ENCODE results near the gene IFT52.
A peak's percentile ranks its signal among the peaks of the same experiment; 100 is the strongest.
"Not testable (repeated sequence)": the region's sequence is repeated elsewhere in the genome, so short reads cannot be mapped to it uniquely, and the experiment has no call there.

The IFT52 gene

GRCh38 chr20:43576108-43576507 lies 14.6 kb upstream of the IFT52 start:
- DNase-seq (ENCODE audit: low spot score), result no peak
- Histone ChIP-seq H3K4me3 (no peak overlapping the region), H3K27ac (no peak overlapping the region)
- TF ChIP-seq CTCF (IDR thresholded peaks at IDR 0.05), result no peak

- DNase-seq (ENCODE audit: low spot score), result no peak
- no peak overlapping the region for H3K4me3 ChIP-seq
- no peak overlapping the region for H3K27ac ChIP-seq
- no peak for TF ChIP-seq CTCF (IDR thresholded peaks at IDR 0.05)
Observed at GRCh38 chr20:43579861-43580793, 10.6 kb upstream of the IFT52 start.

- Histone ChIP-seq H3K4me3 (no peak overlapping the region), H3K27ac (peak overlapping the region; percentile 38 to 75)
- no peak for DNase-seq (ENCODE audit: low spot score)
- TF ChIP-seq CTCF (IDR thresholded peaks at IDR 0.05), result no peak
Observed at GRCh38 chr20:43583133-43583864, 7.4 kb upstream of the IFT52 start.

GRCh38 chr20:43583982-43584432 lies 6.7 kb upstream of the IFT52 start:
- peak overlapping the region; percentile 38 to 75 for H3K27ac ChIP-seq
- TF ChIP-seq CTCF (IDR thresholded peaks at IDR 0.05), result no peak
- H3K4me3 ChIP-seq, result no peak overlapping the region
- peak; percentile 91 for DNase-seq (ENCODE audit: low spot score)

- no peak for TF ChIP-seq CTCF (IDR thresholded peaks at IDR 0.05)
- Histone ChIP-seq H3K27ac (peak overlapping the region; percentile 38 to 75), H3K4me3 (no peak overlapping the region)
- DNase-seq (ENCODE audit: low spot score), result no peak
Observed at GRCh38 chr20:43584448-43585136, 6.1 kb upstream of the IFT52 start.

- TF ChIP-seq CTCF (IDR thresholded peaks at IDR 0.05), result no peak
- H3K27ac ChIP-seq, result no peak overlapping the region
- DNase-seq (ENCODE audit: low spot score), result no peak
Observed at GRCh38 chr20:43586641-43587040, 4.1 kb upstream of the IFT52 start.

GRCh38 chr20:43588526-43588925 lies 2.2 kb upstream of the IFT52 start:
- DNase-seq (ENCODE audit: low spot score); H3K4me3 ChIP-seq; H3K27ac ChIP-seq: not testable (repeated sequence)

More at GRCh38 chr20:43586641-43587040, 4.1 kb upstream of the IFT52 start:
- no peak overlapping the region for H3K4me3 ChIP-seq
